Left lung (tissue), 10 donors: Measurements from ENCODE around the gene SERHL2. TPM values are rescaled to one million over a fixed set of nuclear protein-coding genes. Genes with fewer than 3 reads are reported as not detected.

ENCODE experiments used
- ATAC-seq: fragments of 200-7000 bp; cut with Tn5 transposase; one replicate; pipeline ENCODE4 v1.9.1; 2020; ENCODE audit warnings: moderate library complexity
- DNase-seq, 4 donors: peaks; one replicate each; pipeline ENCODE4 v3.0.0-alpha.2; 2013 to 2020
- H3K27ac ChIP-seq, 2 donors: fragments of 200-600 bp; sonication (generic) in 1 of 2; one replicate each; pipeline versions ENCODE4 v1.5.0 to v1.8.0; 2020 to 2021
- H3K27me3 ChIP-seq, 2 donors: fragments of 200-600 bp; sonication (generic) in 1 of 2; one replicate each; pipeline versions ENCODE4 v1.5.0 to v1.8.0; 2020 to 2021
- H3K36me3 ChIP-seq, 2 donors: fragments of 200-600 bp; sonication (generic) in 1 of 2; one replicate each; pipeline versions ENCODE4 v1.5.0 to v1.8.0; 2020 to 2021
- H3K4me1 ChIP-seq, 2 donors: fragments of 200-600 bp; one replicate each; pipeline ENCODE4 v1.8.0; 2021
- H3K4me3 ChIP-seq, 2 donors: fragments of 200-600 bp; sonication (generic) in 1 of 2; one replicate each; pipeline versions ENCODE4 v1.5.0 to v1.8.0; 2020 to 2021; ENCODE audit warnings: mild to moderate bottlenecking in 1 of 2
- H3K9me3 ChIP-seq, 2 donors: fragments of 200-600 bp; sonication (generic) in 1 of 2; one replicate each; pipeline versions ENCODE4 v1.5.0 to v1.8.0; 2020 to 2021
- intact Hi-C, 2 donors: fragments of 100-400 bp; cut with DNase I; formaldehyde crosslinking; loops; one replicate each; pipeline versions ENCODE4 v1.11.2 to v1.14.2; 2022
- polyA plus RNA-seq, 6 donors: library from polyadenylated mRNA; unstranded; fragments of 120-200 nt; gene quantifications; one replicate each; pipeline ENCODE4 v1.2.1, GENCODE V29; 2013; ENCODE audit not compliant: insufficient read length in 6 of 6
- total RNA-seq, 2 donors: library from RNA; stranded (reverse); fragmentation: NEBNext Ultra II Directional; extraction: Animal tissue kit (Norgen Biotek cat#: 25700); gene quantifications; one replicate each; pipeline ENCODE4 v1.2.1, GENCODE V29; 2021
- TF ChIP-seq, protein P1 (sequence below), 2 donors: fragments of 200-600 bp; sonication (generic) in 1 of 2; IDR thresholded peaks; one replicate each; pipeline versions ENCODE4 v1.5.0 to v1.8.0; 2021; ENCODE audit warnings: antibody characterized with exemption in 2 of 2
- donor health status: DM: no; HTN: yes; CAD: no.
- donor health status: DM: no; HTN: no; CAD: no.

Gene SERHL2
- total and polyA plus RNA-seq, 8 donors, result 2.1 to 10.2 (median 8.9) TPM

DNA sequence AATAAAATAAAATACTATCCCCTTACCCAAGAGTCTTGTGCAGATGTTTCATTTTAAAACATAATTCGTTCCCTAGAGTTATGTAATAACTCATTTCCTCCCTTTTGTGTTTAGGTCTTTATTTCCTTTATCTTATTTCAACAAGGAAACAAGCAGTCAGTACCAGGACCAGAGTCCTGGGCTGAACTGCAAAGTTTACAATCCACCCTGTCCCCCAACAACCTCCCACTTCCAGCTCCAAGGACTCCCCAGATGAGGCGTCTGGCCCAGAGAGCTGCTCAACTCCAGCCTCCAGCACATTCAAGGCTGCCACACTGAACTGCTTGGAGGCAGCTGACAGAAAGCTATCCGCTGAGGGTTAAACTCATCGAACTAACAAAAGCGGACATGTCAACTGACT is 56.4 kb downstream of the SERHL2 start:
- no peak overlapping the region for H3K4me3 ChIP-seq
- no peak for ATAC-seq
- peaks cover 0 to 37% of the 10 kb centered on the region in 2 donors for H3K36me3 ChIP-seq
- peak overlapping the region; percentile 53 to 62 for H3K27ac ChIP-seq
- peak in 3 of 4 donors; percentile 38 to 83 (median 66) for DNase-seq
- intact Hi-C loops, result no loop called here
- TF ChIP-seq, protein P1, sequence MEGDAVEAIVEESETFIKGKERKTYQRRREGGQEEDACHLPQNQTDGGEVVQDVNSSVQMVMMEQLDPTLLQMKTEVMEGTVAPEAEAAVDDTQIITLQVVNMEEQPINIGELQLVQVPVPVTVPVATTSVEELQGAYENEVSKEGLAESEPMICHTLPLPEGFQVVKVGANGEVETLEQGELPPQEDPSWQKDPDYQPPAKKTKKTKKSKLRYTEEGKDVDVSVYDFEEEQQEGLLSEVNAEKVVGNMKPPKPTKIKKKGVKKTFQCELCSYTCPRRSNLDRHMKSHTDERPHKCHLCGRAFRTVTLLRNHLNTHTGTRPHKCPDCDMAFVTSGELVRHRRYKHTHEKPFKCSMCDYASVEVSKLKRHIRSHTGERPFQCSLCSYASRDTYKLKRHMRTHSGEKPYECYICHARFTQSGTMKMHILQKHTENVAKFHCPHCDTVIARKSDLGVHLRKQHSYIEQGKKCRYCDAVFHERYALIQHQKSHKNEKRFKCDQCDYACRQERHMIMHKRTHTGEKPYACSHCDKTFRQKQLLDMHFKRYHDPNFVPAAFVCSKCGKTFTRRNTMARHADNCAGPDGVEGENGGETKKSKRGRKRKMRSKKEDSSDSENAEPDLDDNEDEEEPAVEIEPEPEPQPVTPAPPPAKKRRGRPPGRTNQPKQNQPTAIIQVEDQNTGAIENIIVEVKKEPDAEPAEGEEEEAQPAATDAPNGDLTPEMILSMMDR (IDR thresholded peaks at IDR 0.05), result no peak
- peaks cover 44 to 68% of the 10 kb centered on the region in 2 donors for H3K4me1 ChIP-seq
- no peaks in the 10 kb centered on the region for H3K9me3 ChIP-seq
- no peaks in the 10 kb centered on the region for H3K27me3 ChIP-seq

DNA sequence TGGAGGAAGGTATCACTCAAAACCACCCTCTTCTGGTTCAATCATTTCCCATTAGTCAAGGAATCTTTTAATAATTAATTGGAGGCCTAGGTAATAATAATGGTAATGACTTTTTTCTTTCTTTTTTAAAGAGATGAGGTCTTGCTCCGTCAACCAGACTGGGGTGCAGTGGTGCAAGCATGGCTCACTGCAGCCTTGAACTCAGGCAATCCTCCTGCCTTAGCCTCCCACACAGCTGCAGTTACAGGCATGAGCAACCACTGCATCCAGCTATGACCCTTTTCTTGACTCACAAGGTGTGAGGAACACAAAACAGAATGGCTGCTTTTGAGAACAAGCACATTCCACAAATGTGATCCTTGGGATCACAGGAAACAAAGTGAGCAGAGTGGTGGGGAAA is 57.3 kb downstream of the SERHL2 start:
- H3K27ac ChIP-seq, result peak overlapping the region in 1 of 2 donors; percentile 53
- no peaks in the 10 kb centered on the region for H3K27me3 ChIP-seq
- H3K36me3 ChIP-seq, result peaks cover 0 to 28% of the 10 kb centered on the region in 2 donors
- DNase-seq (no peak), ATAC-seq (no peak)
- no peak overlapping the region for H3K4me3 ChIP-seq
- H3K4me1 ChIP-seq, result peaks cover 44 to 72% of the 10 kb centered on the region in 2 donors
- intact Hi-C loops, result no loop called here
- no peaks in the 10 kb centered on the region for H3K9me3 ChIP-seq
- TF ChIP-seq, protein P1 (IDR thresholded peaks at IDR 0.05), result no peak

DNA sequence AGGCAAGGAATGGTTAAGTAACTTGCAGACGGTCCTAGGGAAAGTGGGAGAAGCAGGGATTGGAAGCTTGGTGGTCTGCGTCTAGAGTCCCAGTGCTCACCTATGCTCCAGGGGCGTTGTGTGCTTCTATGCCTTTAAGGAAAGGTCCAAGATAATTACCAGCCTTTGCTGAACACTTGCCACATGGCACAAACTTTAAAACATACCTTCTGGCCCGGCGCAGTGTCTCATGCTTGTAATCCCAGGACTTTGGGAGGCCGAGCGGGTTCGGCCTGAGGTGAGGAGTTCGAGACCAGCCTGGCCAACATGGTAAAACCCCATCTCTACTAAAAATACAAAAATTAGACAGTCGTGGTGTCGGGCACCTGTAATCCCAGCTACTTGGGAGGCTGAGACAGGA is 58.6 kb downstream of the SERHL2 start:
- TF ChIP-seq, protein P1 (IDR thresholded peaks at IDR 0.05), result no peak
- ATAC-seq (no peak), DNase-seq (no peak)
- Histone ChIP-seq H3K36me3 (peaks cover 0 to 27% of the 10 kb centered on the region in 2 donors), H3K27ac (peak overlapping the region in 1 of 2 donors; percentile 98), H3K9me3 (no peaks in the 10 kb centered on the region), H3K27me3 (no peaks in the 10 kb centered on the region), H3K4me1 (peaks cover 44 to 75% of the 10 kb centered on the region in 2 donors), H3K4me3 (peak overlapping the region in 1 of 2 donors; percentile 75)
- intact Hi-C loops, result no loop called here

DNA sequence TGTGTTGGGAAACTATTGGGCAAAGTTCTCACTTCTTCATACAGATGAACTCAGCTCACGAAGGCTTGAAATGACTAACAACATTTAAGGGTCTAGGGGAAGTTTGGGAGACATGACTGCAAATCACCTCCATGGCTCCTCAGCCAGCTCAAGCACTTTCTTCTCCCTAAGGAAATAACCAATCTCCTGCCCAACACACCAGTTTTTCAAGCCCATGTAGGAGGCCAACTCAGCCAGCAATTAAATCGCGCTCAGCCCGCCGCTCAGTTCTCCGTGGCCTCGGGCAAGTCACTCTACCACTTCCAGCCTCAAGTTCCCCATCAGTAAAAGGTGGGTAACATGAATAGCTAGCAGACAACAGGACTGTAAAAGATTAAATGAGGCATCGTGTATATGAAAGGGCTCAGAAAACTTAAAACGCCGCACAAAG is 60.1 kb downstream of the SERHL2 start:
- no peaks in the 10 kb centered on the region for H3K9me3 ChIP-seq
- no peaks in the 10 kb centered on the region for H3K27me3 ChIP-seq
- peak; percentile 0 for ATAC-seq
- intact Hi-C loops, result no loop called here
- peak in 1 of 4 donors; percentile 78 for DNase-seq
- peak overlapping the region; percentile 73 to 75 for H3K4me3 ChIP-seq
- TF ChIP-seq, protein P1 (IDR thresholded peaks at IDR 0.05), result no peak
- H3K36me3 ChIP-seq, result peaks cover 0 to 23% of the 10 kb centered on the region in 2 donors
- H3K4me1 ChIP-seq, result peaks cover 40 to 70% of the 10 kb centered on the region in 2 donors
- H3K27ac ChIP-seq, result peak overlapping the region; percentile 97 to 98

DNA sequence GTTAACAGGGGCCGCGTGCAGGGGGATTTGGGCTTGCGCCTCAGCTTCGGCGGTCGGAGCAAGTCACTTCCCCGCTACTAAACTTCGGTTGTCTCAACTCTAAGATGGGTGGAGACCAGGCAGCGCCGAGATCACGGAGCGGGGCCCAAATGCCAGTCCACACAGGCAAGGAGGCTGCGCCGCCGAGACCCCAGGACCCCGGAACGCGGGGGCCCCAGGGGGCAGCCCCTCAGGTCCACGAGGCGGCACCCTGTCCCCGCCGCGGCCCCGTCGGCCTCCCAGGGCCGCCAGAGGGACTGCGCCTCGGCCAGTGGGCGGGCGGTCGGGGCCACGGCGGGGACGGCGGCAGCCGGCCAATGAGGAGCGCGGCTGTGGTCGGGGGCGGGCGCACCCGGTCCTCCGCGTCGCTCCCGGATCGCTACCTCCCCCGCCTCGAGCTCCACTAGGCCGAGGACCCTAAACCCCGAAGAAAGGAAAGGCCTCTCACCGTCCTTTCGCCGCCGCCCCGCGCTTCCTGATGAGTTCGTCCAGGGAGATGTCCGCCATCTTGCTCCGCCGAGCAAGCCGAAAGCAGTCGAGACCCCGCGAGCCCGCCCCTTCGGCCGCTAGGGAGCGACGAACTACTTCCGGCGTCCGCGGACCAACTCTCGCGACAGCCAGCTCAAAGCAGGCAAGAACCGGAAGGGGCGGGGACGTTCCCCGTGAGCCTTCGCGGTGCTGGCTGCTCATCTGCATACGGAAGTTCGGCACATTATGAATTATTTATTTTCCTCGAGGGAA is 60.7 kb downstream of the SERHL2 start, which contains the start of gene POLDIP3:
POLDIP3 (minus strand) TSS at position 572 of the 780 bp plus-strand sequence; CDS start at position 546, 26 bp downstream.
- TF ChIP-seq, protein P1 (IDR thresholded peaks at IDR 0.05), result peak in 1 of 2 donors; percentile 40
- ATAC-seq, result peak; percentile 90
- Histone ChIP-seq H3K9me3 (no peaks in the 10 kb centered on the region), H3K4me3 (peak within 1 kb of the TSS; percentile 73 to 75), H3K36me3 (peaks cover 0 to 23% of the 10 kb centered on the region in 2 donors), H3K4me1 (peaks cover 35 to 64% of the 10 kb centered on the region in 2 donors), H3K27ac (peak within 1 kb of the TSS; percentile 97 to 98), H3K27me3 (no peaks in the 10 kb centered on the region)
- peak; percentile 99 to 100 (median 99) for DNase-seq
- intact Hi-C loops, result no loop called here
